Endodermal cell (in vitro differentiated cells): Measurements from ENCODE around the gene HMGCL. TPM values are rescaled to one million over a fixed set of nuclear protein-coding genes. Genes with fewer than 3 reads are reported as not detected.

Experiments used
- DNase-seq: peaks from one replicate; pipeline ENCODE4 v3.0.0-alpha.2; 2017
- H3K27ac ChIP-seq: 2 replicates; pipeline ENCODE4 v1.5.1; 2013; ENCODE audit warnings: mild to moderate bottlenecking, low read depth, low read length, moderate library complexity
- H3K27me3 ChIP-seq: 2 replicates; pipeline ENCODE4 v1.6.1; 2013; ENCODE audit warnings: mild to moderate bottlenecking, low read length, moderate library complexity; ENCODE audit not compliant: insufficient read depth, control insufficient read depth, poor library complexity, severe bottlenecking
- H3K36me3 ChIP-seq: 2 replicates; pipeline ENCODE4 v1.7.0; 2013; ENCODE audit warnings: mild to moderate bottlenecking, low read length, moderate library complexity; ENCODE audit not compliant: control insufficient read depth, insufficient read depth
- H3K4me1 ChIP-seq: one replicate; pipeline ENCODE4 v1.7.0; 2013; ENCODE audit warnings: low read length; ENCODE audit not compliant: control insufficient read depth, insufficient read depth
- H3K4me3 ChIP-seq: 2 replicates; pipeline ENCODE4 v1.5.1; 2013; ENCODE audit warnings: mild to moderate bottlenecking, low read length, moderate library complexity
- H3K9ac ChIP-seq: 2 replicates; pipeline ENCODE4 v1.6.1; 2013; ENCODE audit warnings: mild to moderate bottlenecking, low read length, moderate library complexity; ENCODE audit not compliant: poor library complexity, severe bottlenecking; ENCODE audit errors: extremely low read depth
- H3K9me3 ChIP-seq: 2 replicates; pipeline ENCODE4 v1.6.1; 2013; ENCODE audit warnings: mild to moderate bottlenecking, low read length, moderate library complexity; ENCODE audit not compliant: control insufficient read depth
- H3K27ac Mint-ChIP-seq: 2 replicates; pipeline ENCODE4 v1.8.0; 2020; ENCODE audit warnings: mixed read lengths
- H3K27me3 Mint-ChIP-seq: 2 replicates; pipeline ENCODE4 v1.8.0; 2021; ENCODE audit warnings: mild to moderate bottlenecking, mixed read lengths; ENCODE audit not compliant: insufficient read depth
- H3K36me3 Mint-ChIP-seq: 2 replicates; pipeline ENCODE4 v1.8.0; 2020; ENCODE audit warnings: low read depth, mixed read lengths
- H3K4me1 Mint-ChIP-seq: 2 replicates; pipeline ENCODE4 v1.8.0; 2020; ENCODE audit warnings: mixed read lengths
- H3K4me3 Mint-ChIP-seq: 2 replicates; pipeline ENCODE4 v1.8.0; 2020; ENCODE audit warnings: mild to moderate bottlenecking, moderate library complexity, mixed read lengths
- H3K9me3 Mint-ChIP-seq: 2 replicates; pipeline ENCODE4 v1.8.0; 2020; ENCODE audit warnings: mild to moderate bottlenecking, mixed read lengths
- WGBS, 2 experiments: methylation state at CpG; one replicate each; pipeline versions ENCODE4 v1.1.5 to v1.1.7; 2013; ENCODE audit warnings: missing lambda C conversion rate in 2 of 2, mixed read lengths in 1 of 2; ENCODE audit not compliant: insufficient coverage in 1 of 2, insufficient read length in 1 of 2; 5-methylcytosine and 5-hydroxymethylcytosine counted together
- total RNA-seq, 2 donors: library from RNA; stranded (reverse); fragmentation: NEBNext Ultra II Directional in 1 of 2; extraction: Animal tissue kit (Norgen Biotek cat#: 25700) in 1 of 2; gene quantifications; 2 replicates in 1 of 2; 3 replicates in 1 of 2; pipeline ENCODE4 v1.2.1, GENCODE V29; 2021
- TF ChIP-seq, protein P1 (sequence below): fragments of 200-600 bp; sonication (generic); conservative IDR thresholded peaks from 2 replicates; pipeline ENCODE4 v1.5.0; 2021; ENCODE audit warnings: antibody characterized with exemption, mild to moderate bottlenecking

The HMGCL gene
- total RNA-seq, 2 donors from 2014 or later, result 24.0 to 41.7 TPM

GRCh38 chr1:23797478-23798448 is 27.5 kb downstream of the HMGCL start:
- Histone ChIP-seq H3K9ac (no peak overlapping the region), H3K27me3 (no peaks in the 10 kb centered on the region), H3K4me1 (peaks cover 7% of the 10 kb centered on the region), H3K9me3 (no peaks in the 10 kb centered on the region), H3K27ac (no peak overlapping the region), H3K36me3 (peaks cover 34% of the 10 kb centered on the region), H3K4me3 (no peak overlapping the region)
- Mint-ChIP-seq H3K27ac (no peak overlapping the region), H3K9me3 (no peaks in the 10 kb centered on the region), H3K36me3 (peaks cover 32% of the 10 kb centered on the region), H3K4me1 (peaks cover 10% of the 10 kb centered on the region), H3K4me3 (no peak overlapping the region), H3K27me3 (peaks cover 3% of the 10 kb centered on the region)
- DNase-seq, result no peak
- WGBS, 2 experiments, result 94 to 98% methylated on average over 15 to 20 of the region's 20 CpGs
- TF ChIP-seq, protein P1, sequence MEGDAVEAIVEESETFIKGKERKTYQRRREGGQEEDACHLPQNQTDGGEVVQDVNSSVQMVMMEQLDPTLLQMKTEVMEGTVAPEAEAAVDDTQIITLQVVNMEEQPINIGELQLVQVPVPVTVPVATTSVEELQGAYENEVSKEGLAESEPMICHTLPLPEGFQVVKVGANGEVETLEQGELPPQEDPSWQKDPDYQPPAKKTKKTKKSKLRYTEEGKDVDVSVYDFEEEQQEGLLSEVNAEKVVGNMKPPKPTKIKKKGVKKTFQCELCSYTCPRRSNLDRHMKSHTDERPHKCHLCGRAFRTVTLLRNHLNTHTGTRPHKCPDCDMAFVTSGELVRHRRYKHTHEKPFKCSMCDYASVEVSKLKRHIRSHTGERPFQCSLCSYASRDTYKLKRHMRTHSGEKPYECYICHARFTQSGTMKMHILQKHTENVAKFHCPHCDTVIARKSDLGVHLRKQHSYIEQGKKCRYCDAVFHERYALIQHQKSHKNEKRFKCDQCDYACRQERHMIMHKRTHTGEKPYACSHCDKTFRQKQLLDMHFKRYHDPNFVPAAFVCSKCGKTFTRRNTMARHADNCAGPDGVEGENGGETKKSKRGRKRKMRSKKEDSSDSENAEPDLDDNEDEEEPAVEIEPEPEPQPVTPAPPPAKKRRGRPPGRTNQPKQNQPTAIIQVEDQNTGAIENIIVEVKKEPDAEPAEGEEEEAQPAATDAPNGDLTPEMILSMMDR, result no peak

GRCh38 chr1:23796466-23797271 is 28.6 kb downstream of the HMGCL start:
- WGBS, 2 experiments, result 86 to 94% methylated on average over 10 to 16 of the region's 17 CpGs

More at GRCh38 chr1:23796466-23797271, 28.6 kb downstream of the HMGCL start:
- Histone ChIP-seq H3K27me3 (no peaks in the 10 kb centered on the region), H3K4me3 (no peak overlapping the region), H3K9me3 (no peaks in the 10 kb centered on the region), H3K9ac (no peak overlapping the region), H3K4me1 (peaks cover 11% of the 10 kb centered on the region), H3K36me3 (peaks cover 34% of the 10 kb centered on the region), H3K27ac (no peak overlapping the region)
- peak; percentile 78 for DNase-seq
- Mint-ChIP-seq H3K9me3 (no peaks in the 10 kb centered on the region), H3K27me3 (no peaks in the 10 kb centered on the region), H3K36me3 (peaks cover 30% of the 10 kb centered on the region), H3K4me3 (no peak overlapping the region), H3K4me1 (peaks cover 12% of the 10 kb centered on the region), H3K27ac (no peak overlapping the region)
- TF ChIP-seq, protein P1, result peak; percentile 63
